ENCODE measurements around the gene HDGFL1. TPM values are rescaled to one million over a fixed set of nuclear protein-coding genes. Genes with fewer than 3 reads are reported as not detected.

The HDGFL1 gene
- total and polyA plus RNA-seq, 2 experiments from 2014 or later, result not detected

GRCh38 chr6:22546236-22546635 is 23.1 kb upstream of the HDGFL1 start:
- no peak overlapping the region for H3K4me3 ChIP-seq
- Mint-ChIP-seq H3K4me3 (no peak overlapping the region), H3K27ac (no peak overlapping the region), H3K36me3 (ENCODE audit: low read depth) (no peaks in the 10 kb centered on the region), H3K4me1 (no peaks in the 10 kb centered on the region), H3K9me3 (no peaks in the 10 kb centered on the region; the same call in 2 of the 3 replicates), H3K27me3 (ENCODE audit: insufficient read depth, low read depth, poor library complexity) (no peaks in the 10 kb centered on the region)
- no peaks in the 10 kb centered on the region for H3K79me2 ChIP-seq (replicated peaks; ENCODE audit: insufficient read depth)
- no peak overlapping the region for H3K27ac ChIP-seq (ENCODE audit: low read depth)
- ATAC-seq (no peak), DNase-seq (ENCODE audit: low spot score) (no peak)
- TF ChIP-seq ZNF462 (CRISPR knock-in tag; IDR thresholded peaks at IDR 0.05) (no peak), EZH2phosphoT487 (IDR thresholded peaks at IDR 0.05; ENCODE audit: unreplicated experiment) (no peak), CREB1 (CRISPR knock-in tag; IDR thresholded peaks at IDR 0.05; ENCODE audit: low read depth) (no peak), REST (IDR thresholded peaks at IDR 0.05; ENCODE audit: unreplicated experiment) (no peak), NANOG (IDR thresholded peaks at IDR 0.05; ENCODE audit: borderline replicate concordance) (no peak), ETS1 (IDR thresholded peaks at IDR 0.05) (no peak), CTCF (conservative IDR thresholded peaks at IDR 0.05; ENCODE audit: low read depth in 2 of 2) (no peak), STAT1 (IDR thresholded peaks at IDR 0.05; ENCODE audit: unreplicated experiment) (no peak), ZNF331 (CRISPR knock-in tag; IDR thresholded peaks at IDR 0.05; ENCODE audit: low read depth) (no peak), POLR2AphosphoS5 (IDR thresholded peaks at IDR 0.05; ENCODE audit: low read depth) (no peak), EZH2 (IDR thresholded peaks at IDR 0.05; ENCODE audit: low read depth, unreplicated experiment) (no peak), ZNF114 (CRISPR knock-in tag; IDR thresholded peaks at IDR 0.05) (no peak), JUNB (IDR thresholded peaks at IDR 0.05; ENCODE audit: unreplicated experiment) (no peak)
- H4K20me1 ChIP-seq (replicated peaks; ENCODE audit: insufficient read depth), result no peaks in the 10 kb centered on the region
- no peak overlapping the region for H2AFZ ChIP-seq
- no peaks in the 10 kb centered on the region for H3K27me3 ChIP-seq (ENCODE audit: insufficient read depth)
- H3K9me2 ChIP-seq (ENCODE audit: insufficient read depth), result peaks cover 7% of the 10 kb centered on the region; the same call in 1 of the 2 replicates
- no peak overlapping the region for H3K4me2 ChIP-seq
- no peaks in the 10 kb centered on the region for H3K36me3 ChIP-seq (ENCODE audit: insufficient read depth)
- H3K4me1 ChIP-seq (ENCODE audit: insufficient read depth), result no peaks in the 10 kb centered on the region
- no peaks in the 10 kb centered on the region for H3F3A ChIP-seq (replicated peaks; ENCODE audit: low read depth)
